GM08714 (cell line): ENCODE data around the gene VSIG10L2.

Experiments
- H3K4me3 ChIP-seq: fragments of 200-500 bp; sonication (Bioruptor generic); 2 replicates; pipeline ENCODE4 v1.5.1; 2014; ENCODE audit warnings: mild to moderate bottlenecking, low read length, inconsistent platforms
- ZNF274 ChIP-seq: IDR thresholded peaks from 2 replicates; pipeline ENCODE4 v1.6.1; 2012; ENCODE audit warnings: mild to moderate bottlenecking, low read depth, low read length

Gene VSIG10L2

GRCh38 chr11:125923012-125923579 lies 22.7 kb upstream of the VSIG10L2 start:
- TF ChIP-seq ZNF274 = no peak
- no peak overlapping the region for H3K4me3 ChIP-seq

- TF ChIP-seq ZNF274 = no peak
- no peak overlapping the region for H3K4me3 ChIP-seq
Observed at GRCh38 chr11:125923633-125924032, 22.2 kb upstream of the VSIG10L2 start.

GRCh38 chr11:125924384-125925007 lies 21.3 kb upstream of the VSIG10L2 start:
- H3K4me3 ChIP-seq = no peak overlapping the region
- TF ChIP-seq ZNF274 = no peak

- TF ChIP-seq ZNF274 = no peak
- no peak overlapping the region for H3K4me3 ChIP-seq
Observed at GRCh38 chr11:125925247-125925740, 20.6 kb upstream of the VSIG10L2 start.

GRCh38 chr11:125925804-125926203 lies 20.0 kb upstream of the VSIG10L2 start:
- H3K4me3 ChIP-seq = no peak overlapping the region
- TF ChIP-seq ZNF274 = no peak

GRCh38 chr11:125926682-125927081 lies 19.2 kb upstream of the VSIG10L2 start:
- TF ChIP-seq ZNF274 = no peak
- no peak overlapping the region for H3K4me3 ChIP-seq

GRCh38 chr11:125929445-125930075 lies 16.3 kb upstream of the VSIG10L2 start:
- no peak for TF ChIP-seq ZNF274
- no peak overlapping the region for H3K4me3 ChIP-seq

GRCh38 chr11:125930076-125930450 lies 15.8 kb upstream of the VSIG10L2 start:
- H3K4me3 ChIP-seq = no peak overlapping the region
- no peak for TF ChIP-seq ZNF274

- no peak for TF ChIP-seq ZNF274
- no peak overlapping the region for H3K4me3 ChIP-seq
Observed at GRCh38 chr11:125931116-125931515, 14.7 kb upstream of the VSIG10L2 start.

- no peak overlapping the region for H3K4me3 ChIP-seq
- no peak for TF ChIP-seq ZNF274
Observed at GRCh38 chr11:125931668-125932067, 14.2 kb upstream of the VSIG10L2 start.

- TF ChIP-seq ZNF274 = no peak
- H3K4me3 ChIP-seq = no peak overlapping the region
Observed at GRCh38 chr11:125932301-125932700, 13.5 kb upstream of the VSIG10L2 start.

- no peak for TF ChIP-seq ZNF274
- H3K4me3 ChIP-seq = no peak overlapping the region
Observed at GRCh38 chr11:125933030-125933813, 12.6 kb upstream of the VSIG10L2 start.

- TF ChIP-seq ZNF274 = no peak
- H3K4me3 ChIP-seq = no peak overlapping the region
Observed at GRCh38 chr11:125934473-125934872, 11.4 kb upstream of the VSIG10L2 start.

GRCh38 chr11:125935056-125935455 lies 10.8 kb upstream of the VSIG10L2 start:
- H3K4me3 ChIP-seq = no peak overlapping the region
- TF ChIP-seq ZNF274 = no peak
